AG04450 (cell line): ENCODE results near the gene SLC8A1. TPM values are rescaled to one million over a fixed set of nuclear protein-coding genes. Genes with fewer than 3 reads are reported as not detected.
A peak's percentile ranks its signal among the peaks of the same experiment; 100 is the strongest.

Experiments used
- CTCF ChIA-PET: fragments of 300-600, 350-600 bp; formaldehyde crosslinking; extraction: SDS; loops from one replicate; lab custom pipeline; 2022; ENCODE audit warnings: antibody characterized with exemption, inconsistent platforms; lab: Charles Lee
- POLR2A ChIA-PET: fragments of 350-600 bp; formaldehyde crosslinking; extraction: SDS; loops from one replicate; lab custom pipeline; 2021; ENCODE audit warnings: antibody characterized with exemption, inconsistent platforms; lab: Yijun Ruan, JAX
- DNase-seq: peaks from one replicate; pipeline ENCODE4 v3.0.0-alpha.2; 2011; ENCODE audit warnings: low read depth, low spot score
- H3K27ac ChIP-seq: one replicate; pipeline ENCODE4 v1.5.1; 2012; ENCODE audit warnings: low read depth, low read length, control low read depth
- H3K27me3 ChIP-seq: one replicate; pipeline ENCODE4 v1.6.0; 2012; ENCODE audit warnings: low read length; ENCODE audit not compliant: control insufficient read depth, insufficient read depth
- H3K4me3 ChIP-seq: 2 replicates; pipeline ENCODE4 v1.5.1; 2011; ENCODE audit warnings: mild to moderate bottlenecking, low read depth, low read length, control low read depth
- H3K9me3 ChIP-seq: 2 replicates; pipeline ENCODE4 v1.5.1; 2012; ENCODE audit warnings: low read length; ENCODE audit not compliant: control insufficient read depth, insufficient read depth
- CTCF ChIP-seq: IDR thresholded peaks from 2 replicates; pipeline ENCODE4 v1.5.1; 2011; ENCODE audit warnings: low read depth, low read length, control low read depth, inconsistent platforms
- polyA plus RNA-seq: library from polyadenylated mRNA; depleted of rRNA; stranded (reverse); fragments of >200 nt; gene quantifications from 2 replicates; pipeline ENCODE4 v1.2.3, GENCODE V29; 2011

Gene SLC8A1
- polyA plus RNA-seq, 1 experiment, result 19.3 TPM

- Histone ChIP-seq H3K4me3 (no peak overlapping the region), H3K27ac (no peak overlapping the region), H3K27me3 (no peaks in the 10 kb centered on the region), H3K9me3 (no peaks in the 10 kb centered on the region)
- no peak for DNase-seq
- ChIA-PET CTCF (interaction anchor here (0.7 kb wide), 1 partner anchor 95 kb away, joined by 4 read pairs; no protein-coding TSS in a partner anchor), POLR2A (no interaction called here)
- TF ChIP-seq CTCF, result no peak
Observed at GRCh38 chr2:40339026-40339425, 112.9 kb downstream of the SLC8A1 start.

GRCh38 chr2:40332191-40332826 is 119.6 kb downstream of the SLC8A1 start:
- peak overlapping the region; percentile 49 for H3K27ac ChIP-seq
- no peak overlapping the region for H3K4me3 ChIP-seq
- H3K9me3 ChIP-seq, result no peaks in the 10 kb centered on the region
- ChIA-PET CTCF (interaction anchor here (0.6 to 1.7 kb wide), 4 partner anchors 8 to 222 kb away, joined by 3 to 5 read pairs (median 3); no protein-coding TSS in a partner anchor), POLR2A (interaction anchor here (1.1 to 1.8 kb wide), 3 partner anchors 25 to 204 kb away, joined by 4 to 7 read pairs (median 6); no protein-coding TSS in a partner anchor)
- DNase-seq, result peak; percentile 44
- TF ChIP-seq CTCF, result no peak
- H3K27me3 ChIP-seq, result no peaks in the 10 kb centered on the region

DNA sequence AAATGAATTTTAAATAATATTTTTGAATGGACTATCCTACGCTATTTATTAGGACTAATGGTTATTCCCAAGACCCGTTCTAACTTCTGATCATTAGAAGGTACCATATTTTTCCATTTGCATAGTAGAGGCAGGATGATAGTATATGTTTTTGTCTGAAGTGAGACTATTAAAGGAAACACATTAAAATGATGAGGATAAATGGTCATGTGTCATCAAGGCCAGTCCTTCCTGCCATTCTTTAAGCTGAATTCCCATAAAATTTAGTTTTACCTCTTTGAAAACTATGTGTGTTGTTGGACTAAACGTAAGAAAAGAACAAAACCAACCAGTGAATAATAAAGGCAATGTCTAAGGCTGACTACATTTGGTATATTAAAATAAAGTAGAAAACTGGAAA is 121.8 kb downstream of the SLC8A1 start:
- CTCF ChIA-PET, result no interaction called here
- H3K9me3 ChIP-seq, result no peaks in the 10 kb centered on the region

GRCh38 chr2:40329739-40330030 is 122.2 kb downstream of the SLC8A1 start:
- H3K27ac ChIP-seq, result no peak overlapping the region
- no peak overlapping the region for H3K4me3 ChIP-seq
- DNase-seq, result no peak
- no peaks in the 10 kb centered on the region for H3K9me3 ChIP-seq
- ChIA-PET CTCF (no interaction called here), POLR2A (no interaction called here)
- TF ChIP-seq CTCF, result no peak
- H3K27me3 ChIP-seq, result no peaks in the 10 kb centered on the region

More for the DNA sequence above, 121.8 kb downstream of the SLC8A1 start:
- H3K4me3 ChIP-seq, result no peak overlapping the region
- H3K27me3 ChIP-seq, result no peaks in the 10 kb centered on the region
- DNase-seq, result no peak
- POLR2A ChIA-PET, result no interaction called here
- TF ChIP-seq CTCF, result no peak
- H3K27ac ChIP-seq, result no peak overlapping the region

- DNase-seq, result no peak
- POLR2A ChIA-PET, result no interaction called here
- CTCF ChIA-PET, result no interaction called here
- Histone ChIP-seq H3K27ac (no peak overlapping the region), H3K4me3 (no peak overlapping the region), H3K9me3 (no peaks in the 10 kb centered on the region), H3K27me3 (no peaks in the 10 kb centered on the region)
- TF ChIP-seq CTCF, result no peak
Observed at GRCh38 chr2:40325116-40325515, 126.8 kb downstream of the SLC8A1 start.
